ENCODE data around the gene PSMD3. TPM values are rescaled to one million over a fixed set of nuclear protein-coding genes. Genes with fewer than 3 reads are reported as not detected.
A peak's percentile ranks its signal among the peaks of the same experiment; 100 is the strongest.

The PSMD3 gene
- total and polyA plus RNA-seq, 3 donors from 2014 or later = 112 to 129 (median 128) TPM

DNA sequence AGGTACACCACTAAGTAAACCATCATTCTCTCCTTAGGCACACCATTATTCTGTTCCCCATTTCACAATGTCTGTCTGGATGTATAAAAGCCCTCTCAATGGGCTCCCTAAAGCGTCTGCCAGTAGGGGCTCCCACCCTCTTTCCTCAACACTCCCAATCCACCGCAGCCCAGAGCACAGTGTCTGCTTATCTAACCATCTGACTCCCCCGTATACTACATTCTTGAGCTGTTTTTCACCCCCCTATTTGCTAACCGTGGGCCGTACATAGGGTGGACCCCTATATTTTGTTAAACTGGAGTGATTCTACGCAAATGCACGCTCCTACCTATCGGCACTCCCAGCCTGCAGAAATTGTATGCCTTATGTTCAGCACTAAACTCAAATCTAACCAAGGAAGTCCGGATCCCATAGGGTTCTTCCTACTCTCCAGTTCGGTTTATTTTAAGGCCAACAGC, 685 bp upstream of the PSMD3 start:
- H3K9me3 ChIP-seq = no peaks in the 10 kb centered on the region
- TF ChIP-seq, protein P1, sequence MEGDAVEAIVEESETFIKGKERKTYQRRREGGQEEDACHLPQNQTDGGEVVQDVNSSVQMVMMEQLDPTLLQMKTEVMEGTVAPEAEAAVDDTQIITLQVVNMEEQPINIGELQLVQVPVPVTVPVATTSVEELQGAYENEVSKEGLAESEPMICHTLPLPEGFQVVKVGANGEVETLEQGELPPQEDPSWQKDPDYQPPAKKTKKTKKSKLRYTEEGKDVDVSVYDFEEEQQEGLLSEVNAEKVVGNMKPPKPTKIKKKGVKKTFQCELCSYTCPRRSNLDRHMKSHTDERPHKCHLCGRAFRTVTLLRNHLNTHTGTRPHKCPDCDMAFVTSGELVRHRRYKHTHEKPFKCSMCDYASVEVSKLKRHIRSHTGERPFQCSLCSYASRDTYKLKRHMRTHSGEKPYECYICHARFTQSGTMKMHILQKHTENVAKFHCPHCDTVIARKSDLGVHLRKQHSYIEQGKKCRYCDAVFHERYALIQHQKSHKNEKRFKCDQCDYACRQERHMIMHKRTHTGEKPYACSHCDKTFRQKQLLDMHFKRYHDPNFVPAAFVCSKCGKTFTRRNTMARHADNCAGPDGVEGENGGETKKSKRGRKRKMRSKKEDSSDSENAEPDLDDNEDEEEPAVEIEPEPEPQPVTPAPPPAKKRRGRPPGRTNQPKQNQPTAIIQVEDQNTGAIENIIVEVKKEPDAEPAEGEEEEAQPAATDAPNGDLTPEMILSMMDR (IDR thresholded peaks at IDR 0.05) = no peak
- no peak for TF ChIP-seq POLR2A (IDR thresholded peaks at IDR 0.05)
- H3K4me3 ChIP-seq = peak overlapping the region; percentile 86 to 100
- H3K27ac ChIP-seq = peak overlapping the region; percentile 75 to 91
- intact Hi-C loops (cut with DNase I; ENCODE audit: low total_unique reads) = no loop called here
- DNase-seq = peak; percentile 19
- 0 to 1% methylated on average over 10 of the region's 10 CpGs for WGBS, 2 donors
- peaks cover 16% of the 10 kb centered on the region for H3K4me1 ChIP-seq
- no peaks in the 10 kb centered on the region for H3K27me3 ChIP-seq
- no peaks in the 10 kb centered on the region for H3K36me3 ChIP-seq (ENCODE audit: low read depth, missing control alignments)

DNA sequence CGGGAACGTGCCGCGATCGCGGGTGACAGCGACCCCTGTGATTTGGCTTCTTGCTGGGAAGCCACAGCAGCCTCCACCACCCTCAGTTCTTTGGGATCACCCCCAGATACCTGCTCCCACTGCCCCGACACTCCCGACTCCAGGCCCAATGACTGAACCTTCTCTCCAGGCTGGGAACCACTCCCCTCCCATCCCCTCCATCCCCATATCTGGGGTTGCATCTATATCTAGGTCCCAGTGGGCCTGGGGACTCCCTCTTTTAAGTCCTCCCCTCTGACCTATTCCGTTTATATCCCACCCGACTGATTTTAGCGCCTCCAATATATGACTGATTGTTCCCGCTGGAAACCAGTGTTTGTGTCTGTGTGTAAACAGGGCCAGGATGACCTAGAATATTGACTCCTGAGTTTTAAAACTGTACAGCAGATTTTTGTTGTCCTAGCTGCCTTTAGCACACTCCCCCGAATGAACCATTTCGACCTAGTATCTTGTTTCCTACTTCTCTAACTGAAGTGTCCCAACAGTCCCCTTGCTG, 667 bp downstream of the PSMD3 start:
- no peaks in the 10 kb centered on the region for H3K27me3 ChIP-seq
- DNase-seq = no peak
- WGBS, 2 donors = 0% methylated on average over 15 of the region's 15 CpGs
- H3K9me3 ChIP-seq = no peaks in the 10 kb centered on the region
- H3K27ac ChIP-seq = peak overlapping the region; percentile 75 to 91
- TF ChIP-seq POLR2A (IDR thresholded peaks at IDR 0.05) = no peak
- H3K4me1 ChIP-seq = peaks cover 16% of the 10 kb centered on the region
- intact Hi-C loops (cut with DNase I; ENCODE audit: low total_unique reads) = no loop called here
- peak overlapping the region; percentile 86 to 100 for H3K4me3 ChIP-seq
- H3K36me3 ChIP-seq (ENCODE audit: low read depth, missing control alignments) = no peaks in the 10 kb centered on the region

DNA sequence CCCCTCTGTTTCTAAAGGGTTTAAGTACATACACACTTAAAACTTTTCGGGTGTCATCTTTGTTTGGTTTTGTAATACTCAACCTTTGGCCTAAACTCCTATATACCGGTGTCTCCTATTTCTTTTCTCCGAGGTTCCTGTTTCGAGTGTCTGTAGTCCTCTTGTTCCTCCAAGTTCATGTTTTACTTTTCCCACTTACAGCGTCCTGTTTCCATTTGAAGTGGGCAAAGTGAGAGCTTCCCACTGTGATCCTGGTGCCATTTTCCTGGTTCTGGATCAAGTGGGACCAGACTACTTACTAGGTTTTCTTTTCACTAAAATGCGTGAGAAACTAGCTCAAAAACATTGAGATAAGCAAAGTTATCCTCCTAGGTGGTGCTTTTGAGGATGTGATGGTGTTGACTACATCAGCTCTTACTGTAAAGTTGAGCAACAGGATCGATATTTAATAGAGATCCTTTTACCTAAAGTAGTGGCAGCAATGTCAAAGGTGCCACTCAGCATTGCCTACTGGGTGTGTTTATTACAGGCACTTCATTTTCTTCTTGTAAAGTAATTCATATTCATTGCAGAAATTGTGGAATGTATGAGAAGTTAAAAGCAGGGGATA, 1.3 kb downstream of the PSMD3 start:
- DNase-seq = no peak
- Histone ChIP-seq H3K9me3 (no peaks in the 10 kb centered on the region), H3K36me3 (ENCODE audit: low read depth, missing control alignments) (peaks cover 3% of the 10 kb centered on the region), H3K27me3 (no peaks in the 10 kb centered on the region), H3K4me1 (peaks cover 16% of the 10 kb centered on the region), H3K27ac (peak overlapping the region in 1 of 2 donors; percentile 91), H3K4me3 (peak overlapping the region; percentile 86 to 100)
- 18 to 19% methylated on average over 7 of the region's 7 CpGs for WGBS, 2 donors
- TF ChIP-seq, protein P1 (IDR thresholded peaks at IDR 0.05) = no peak
- no peak for TF ChIP-seq POLR2A (IDR thresholded peaks at IDR 0.05)
- intact Hi-C loops (cut with DNase I; ENCODE audit: low total_unique reads) = no loop called here

DNA sequence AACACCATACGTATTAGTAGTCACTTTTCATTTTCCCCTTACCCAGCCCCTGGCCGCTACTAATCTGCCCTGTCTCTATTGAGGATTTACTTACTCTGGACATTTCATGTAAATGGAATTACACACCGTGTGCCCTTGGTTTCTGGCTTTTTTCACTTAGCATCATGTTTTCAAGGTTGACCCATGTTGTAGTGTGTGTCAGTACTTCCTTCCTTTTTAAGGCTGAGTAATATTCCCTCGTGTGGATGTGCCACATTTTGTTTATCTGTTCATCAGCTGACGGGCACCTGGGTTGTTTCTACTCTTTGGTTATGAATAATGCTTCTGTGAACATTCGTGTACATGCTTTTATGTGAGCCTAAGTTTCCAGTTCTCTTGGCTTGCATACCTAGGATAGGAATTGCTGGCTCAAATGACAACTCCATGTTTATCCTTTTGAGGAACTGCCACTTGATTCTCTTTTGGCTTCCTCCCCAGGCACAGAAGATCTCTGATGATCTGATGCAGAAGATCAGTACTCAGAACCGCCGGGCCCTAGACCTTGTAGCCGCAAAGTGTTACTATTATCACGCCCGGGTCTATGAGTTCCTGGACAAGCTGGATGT, 7.7 kb downstream of the PSMD3 start:
- H3K27ac ChIP-seq = no peak overlapping the region
- TF ChIP-seq, protein P1 (IDR thresholded peaks at IDR 0.05) = no peak
- TF ChIP-seq POLR2A (IDR thresholded peaks at IDR 0.05) = no peak
- H3K27me3 ChIP-seq = no peaks in the 10 kb centered on the region
- no peak for DNase-seq
- H3K36me3 ChIP-seq (ENCODE audit: low read depth, missing control alignments) = peaks cover 5% of the 10 kb centered on the region
- H3K9me3 ChIP-seq = no peaks in the 10 kb centered on the region
- intact Hi-C loops (cut with DNase I; ENCODE audit: low total_unique reads) = no loop called here
- 93 to 94% methylated on average over 11 of the region's 11 CpGs for WGBS, 2 donors
- H3K4me3 ChIP-seq = no peak overlapping the region
- H3K4me1 ChIP-seq = no peaks in the 10 kb centered on the region

DNA sequence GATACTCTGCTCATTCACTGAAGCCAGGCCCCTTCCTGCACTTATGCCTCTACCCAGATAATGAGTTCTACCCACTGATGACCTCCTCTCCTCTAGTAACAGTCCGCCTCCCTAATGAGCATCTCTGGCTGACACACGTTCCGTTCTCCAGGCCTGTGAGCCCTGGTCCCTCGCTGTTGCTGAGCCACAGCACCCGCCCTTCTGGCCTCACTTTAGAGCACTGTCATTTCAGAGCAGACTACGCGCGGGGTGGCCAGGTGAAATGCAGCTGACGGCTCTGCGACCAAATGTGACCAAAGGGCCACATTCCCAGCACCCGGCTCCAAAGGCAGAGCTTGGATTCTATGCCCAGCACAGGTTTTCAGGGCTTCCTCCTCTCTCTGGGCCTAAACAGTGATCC, 13.8 kb downstream of the PSMD3 start:
- Histone ChIP-seq H3K4me1 (no peaks in the 10 kb centered on the region), H3K36me3 (ENCODE audit: low read depth, missing control alignments) (no peaks in the 10 kb centered on the region), H3K9me3 (no peaks in the 10 kb centered on the region), H3K27me3 (no peaks in the 10 kb centered on the region), H3K4me3 (no peak overlapping the region), H3K27ac (no peak overlapping the region)
- TF ChIP-seq POLR2A (IDR thresholded peaks at IDR 0.05) = no peak
- TF ChIP-seq, protein P1 (IDR thresholded peaks at IDR 0.05) = no peak
- no peak for DNase-seq
- whole genome bisulfite sequencing, 2 donors = 84 to 91% methylated on average over 11 of the region's 11 CpGs
- intact Hi-C loops (cut with DNase I; ENCODE audit: low total_unique reads) = no loop called here
